HepG2 (cell line): ENCODE results near the gene MAGI1. TPM values are rescaled to one million over a fixed set of nuclear protein-coding genes. Genes with fewer than 3 reads are reported as not detected.
A peak's percentile ranks its signal among the peaks of the same experiment; 100 is the strongest.

ENCODE experiments used
- ASH2L ChIP-seq: fragments of 300-600, 200-600 bp; sonication (generic); IDR thresholded peaks from 2 replicates; pipeline ENCODE4 v1.7.0; 2017; ENCODE audit warnings: low read depth, mild to moderate bottlenecking, moderate library complexity, mixed read lengths, low read length; ENCODE audit not compliant: insufficient read length
- CCAR2 ChIP-seq: fragments of 200-400 bp; formaldehyde crosslinking; optimal IDR thresholded peaks from 2 replicates; pipeline ENCODE3; 2018; ENCODE audit warnings: low read depth, mild to moderate bottlenecking, low read length, moderate library complexity
- ELF4 ChIP-seq: sonication (generic); formaldehyde crosslinking; IDR thresholded peaks from 2 replicates; pipeline ENCODE4 v1.5.0; 2020; ENCODE audit warnings: missing genetic modification reagents, mild to moderate bottlenecking, moderate library complexity, borderline replicate concordance
- IRX3 ChIP-seq: sonication (generic); formaldehyde crosslinking; IDR thresholded peaks from 2 replicates; pipeline ENCODE4 v1.8.1; 2023; ENCODE audit warnings: mild to moderate bottlenecking, low read depth, missing genetic modification reagents, borderline replicate concordance
- SUZ12 ChIP-seq: fragments of 150-350 bp; IDR thresholded peaks from 2 replicates; pipeline ENCODE4 v1.6.1; 2014; ENCODE audit warnings: low read depth, low read length
- TOE1 ChIP-seq: sonication (generic); formaldehyde crosslinking; IDR thresholded peaks from 2 replicates; pipeline ENCODE4 v1.4.0; 2020; ENCODE audit warnings: mild to moderate bottlenecking, missing genetic modification reagents
- XBP1 ChIP-seq: sonication (generic); formaldehyde crosslinking; IDR thresholded peaks from 2 replicates; pipeline ENCODE4 v1.5.0; 2020; ENCODE audit warnings: missing genetic modification reagents
- ZBTB20 ChIP-seq: sonication (generic); formaldehyde crosslinking; IDR thresholded peaks from 2 replicates; pipeline ENCODE4 v1.8.1; 2023; ENCODE audit warnings: missing genetic modification reagents, low read depth, mild to moderate bottlenecking, borderline replicate concordance
- ZBTB8A ChIP-seq: sonication (generic); formaldehyde crosslinking; IDR thresholded peaks from 2 replicates; pipeline ENCODE4 v1.4.0; 2020; ENCODE audit warnings: mild to moderate bottlenecking, low read depth, missing genetic modification reagents, borderline replicate concordance
- ZNF292 ChIP-seq: sonication (generic); formaldehyde crosslinking; IDR thresholded peaks from 2 replicates; pipeline ENCODE4 v1.8.1; 2022; ENCODE audit warnings: mild to moderate bottlenecking, low read depth, missing genetic modification reagents, borderline replicate concordance
- ZNF766 ChIP-seq: sonication (generic); formaldehyde crosslinking; IDR thresholded peaks from 2 replicates; pipeline ENCODE4 v1.5.0; 2020; ENCODE audit warnings: missing genetic modification reagents, borderline replicate concordance
- polyA plus RNA-seq, 8 experiments: library from polyadenylated mRNA; depleted of rRNA in 3 of 8; stranded (reverse) in 7 of 8; unstranded in 1 of 8; fragments of >200 nt; fragmentation: Illumina TruSeq in 4 of 8; extraction: Trizol in 4 of 8; gene quantifications; 2 replicates each; pipeline versions ENCODE4 v1.2.1 to v1.2.3, GENCODE V29; 2011 to 2016; ENCODE audit warnings: low read depth in 4 of 8, missing spikeins in 1 of 8, mixed read lengths in 1 of 8; ENCODE audit not compliant: insufficient read depth in 1 of 8
- total RNA-seq, 5 experiments: library from RNA; depleted of rRNA; stranded (reverse); fragments of >200 nt; fragmentation: Illumina TruSeq; extraction: Trizol; gene quantifications; 2 replicates each; pipeline ENCODE4 v1.2.3, GENCODE V29; 2016; ENCODE audit warnings: low read depth in 1 of 5
- TF ChIP-seq, protein P1 (sequence below): IDR thresholded peaks from 2 replicates; pipeline ENCODE4 v1.6.1; 2016; ENCODE audit warnings: missing compliant biosample characterization, missing genetic modification reagents, borderline replicate concordance
- TF ChIP-seq, protein P2 (sequence below): sonication (generic); formaldehyde crosslinking; IDR thresholded peaks from 2 replicates; pipeline ENCODE4 v1.9.0; 2021; ENCODE audit warnings: missing genetic modification reagents, borderline replicate concordance
- TF ChIP-seq, protein P3 (sequence below): IDR thresholded peaks from 2 replicates; pipeline ENCODE4 v1.6.1; 2016
- TF ChIP-seq, protein P4 (sequence below): sonication (generic); formaldehyde crosslinking; IDR thresholded peaks from 2 replicates; pipeline ENCODE4 v1.4.0; 2020; ENCODE audit warnings: missing genetic modification reagents, mild to moderate bottlenecking, borderline replicate concordance
- TF ChIP-seq, protein P5 (sequence below): sonication (generic); formaldehyde crosslinking; IDR thresholded peaks from 2 replicates; pipeline ENCODE4 v1.9.0; 2021; ENCODE audit warnings: mild to moderate bottlenecking, missing genetic modification reagents

MAGI1 gene
- total and polyA plus RNA-seq, 2 of the 13 experiments (the other 11 are each of a cell fraction or from before 2014, with no cell fraction given) = 22.2 to 26.0 TPM

DNA sequence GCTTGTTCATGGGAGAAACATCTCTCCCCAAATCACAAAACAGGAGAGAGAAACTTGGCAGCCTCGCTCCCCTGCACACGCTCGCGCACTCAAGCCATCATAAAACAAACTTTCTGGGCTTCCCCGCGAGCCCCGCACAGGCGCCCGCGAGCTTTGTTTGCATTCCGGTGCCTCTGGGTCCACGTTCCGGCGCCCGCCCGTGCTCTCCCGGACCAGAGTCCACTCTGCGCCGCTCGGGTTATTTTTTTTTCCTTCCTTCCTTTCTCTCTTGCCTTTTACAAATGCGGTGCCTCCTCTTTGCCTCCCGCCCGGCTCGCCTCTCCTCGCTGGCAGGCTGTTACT lies 363 bp downstream of the MAGI1 start (continued):
- TF ChIP-seq, protein P1, sequence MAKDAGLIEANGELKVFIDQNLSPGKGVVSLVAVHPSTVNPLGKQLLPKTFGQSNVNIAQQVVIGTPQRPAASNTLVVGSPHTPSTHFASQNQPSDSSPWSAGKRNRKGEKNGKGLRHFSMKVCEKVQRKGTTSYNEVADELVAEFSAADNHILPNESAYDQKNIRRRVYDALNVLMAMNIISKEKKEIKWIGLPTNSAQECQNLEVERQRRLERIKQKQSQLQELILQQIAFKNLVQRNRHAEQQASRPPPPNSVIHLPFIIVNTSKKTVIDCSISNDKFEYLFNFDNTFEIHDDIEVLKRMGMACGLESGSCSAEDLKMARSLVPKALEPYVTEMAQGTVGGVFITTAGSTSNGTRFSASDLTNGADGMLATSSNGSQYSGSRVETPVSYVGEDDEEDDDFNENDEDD (CRISPR knock-in tag) = no peak
- no peak for TF ChIP-seq ZNF292 (CRISPR knock-in tag)
- TF ChIP-seq ZBTB8A (CRISPR knock-in tag) = no peak
- TF ChIP-seq SUZ12 = no peak
- TF ChIP-seq IRX3 (CRISPR knock-in tag) = no peak
- TF ChIP-seq ASH2L = peak; percentile 91
- no peak for TF ChIP-seq XBP1
- TF ChIP-seq ZBTB20 (CRISPR knock-in tag) = no peak
- TF ChIP-seq CCAR2 = no peak
- TF ChIP-seq, protein P2, sequence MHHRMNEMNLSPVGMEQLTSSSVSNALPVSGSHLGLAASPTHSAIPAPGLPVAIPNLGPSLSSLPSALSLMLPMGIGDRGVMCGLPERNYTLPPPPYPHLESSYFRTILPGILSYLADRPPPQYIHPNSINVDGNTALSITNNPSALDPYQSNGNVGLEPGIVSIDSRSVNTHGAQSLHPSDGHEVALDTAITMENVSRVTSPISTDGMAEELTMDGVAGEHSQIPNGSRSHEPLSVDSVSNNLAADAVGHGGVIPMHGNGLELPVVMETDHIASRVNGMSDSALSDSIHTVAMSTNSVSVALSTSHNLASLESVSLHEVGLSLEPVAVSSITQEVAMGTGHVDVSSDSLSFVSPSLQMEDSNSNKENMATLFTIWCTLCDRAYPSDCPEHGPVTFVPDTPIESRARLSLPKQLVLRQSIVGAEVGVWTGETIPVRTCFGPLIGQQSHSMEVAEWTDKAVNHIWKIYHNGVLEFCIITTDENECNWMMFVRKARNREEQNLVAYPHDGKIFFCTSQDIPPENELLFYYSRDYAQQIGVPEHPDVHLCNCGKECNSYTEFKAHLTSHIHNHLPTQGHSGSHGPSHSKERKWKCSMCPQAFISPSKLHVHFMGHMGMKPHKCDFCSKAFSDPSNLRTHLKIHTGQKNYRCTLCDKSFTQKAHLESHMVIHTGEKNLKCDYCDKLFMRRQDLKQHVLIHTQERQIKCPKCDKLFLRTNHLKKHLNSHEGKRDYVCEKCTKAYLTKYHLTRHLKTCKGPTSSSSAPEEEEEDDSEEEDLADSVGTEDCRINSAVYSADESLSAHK (CRISPR knock-in tag) = no peak
- TF ChIP-seq, protein P3, sequence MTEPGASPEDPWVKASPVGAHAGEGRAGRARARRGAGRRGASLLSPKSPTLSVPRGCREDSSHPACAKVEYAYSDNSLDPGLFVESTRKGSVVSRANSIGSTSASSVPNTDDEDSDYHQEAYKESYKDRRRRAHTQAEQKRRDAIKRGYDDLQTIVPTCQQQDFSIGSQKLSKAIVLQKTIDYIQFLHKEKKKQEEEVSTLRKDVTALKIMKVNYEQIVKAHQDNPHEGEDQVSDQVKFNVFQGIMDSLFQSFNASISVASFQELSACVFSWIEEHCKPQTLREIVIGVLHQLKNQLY (CRISPR knock-in tag) = no peak
- no peak for TF ChIP-seq ZNF766 (CRISPR knock-in tag)
- TF ChIP-seq, protein P4, sequence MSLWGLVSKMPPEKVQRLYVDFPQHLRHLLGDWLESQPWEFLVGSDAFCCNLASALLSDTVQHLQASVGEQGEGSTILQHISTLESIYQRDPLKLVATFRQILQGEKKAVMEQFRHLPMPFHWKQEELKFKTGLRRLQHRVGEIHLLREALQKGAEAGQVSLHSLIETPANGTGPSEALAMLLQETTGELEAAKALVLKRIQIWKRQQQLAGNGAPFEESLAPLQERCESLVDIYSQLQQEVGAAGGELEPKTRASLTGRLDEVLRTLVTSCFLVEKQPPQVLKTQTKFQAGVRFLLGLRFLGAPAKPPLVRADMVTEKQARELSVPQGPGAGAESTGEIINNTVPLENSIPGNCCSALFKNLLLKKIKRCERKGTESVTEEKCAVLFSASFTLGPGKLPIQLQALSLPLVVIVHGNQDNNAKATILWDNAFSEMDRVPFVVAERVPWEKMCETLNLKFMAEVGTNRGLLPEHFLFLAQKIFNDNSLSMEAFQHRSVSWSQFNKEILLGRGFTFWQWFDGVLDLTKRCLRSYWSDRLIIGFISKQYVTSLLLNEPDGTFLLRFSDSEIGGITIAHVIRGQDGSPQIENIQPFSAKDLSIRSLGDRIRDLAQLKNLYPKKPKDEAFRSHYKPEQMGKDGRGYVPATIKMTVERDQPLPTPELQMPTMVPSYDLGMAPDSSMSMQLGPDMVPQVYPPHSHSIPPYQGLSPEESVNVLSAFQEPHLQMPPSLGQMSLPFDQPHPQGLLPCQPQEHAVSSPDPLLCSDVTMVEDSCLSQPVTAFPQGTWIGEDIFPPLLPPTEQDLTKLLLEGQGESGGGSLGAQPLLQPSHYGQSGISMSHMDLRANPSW (CRISPR knock-in tag) = no peak
- TF ChIP-seq, protein P5, sequence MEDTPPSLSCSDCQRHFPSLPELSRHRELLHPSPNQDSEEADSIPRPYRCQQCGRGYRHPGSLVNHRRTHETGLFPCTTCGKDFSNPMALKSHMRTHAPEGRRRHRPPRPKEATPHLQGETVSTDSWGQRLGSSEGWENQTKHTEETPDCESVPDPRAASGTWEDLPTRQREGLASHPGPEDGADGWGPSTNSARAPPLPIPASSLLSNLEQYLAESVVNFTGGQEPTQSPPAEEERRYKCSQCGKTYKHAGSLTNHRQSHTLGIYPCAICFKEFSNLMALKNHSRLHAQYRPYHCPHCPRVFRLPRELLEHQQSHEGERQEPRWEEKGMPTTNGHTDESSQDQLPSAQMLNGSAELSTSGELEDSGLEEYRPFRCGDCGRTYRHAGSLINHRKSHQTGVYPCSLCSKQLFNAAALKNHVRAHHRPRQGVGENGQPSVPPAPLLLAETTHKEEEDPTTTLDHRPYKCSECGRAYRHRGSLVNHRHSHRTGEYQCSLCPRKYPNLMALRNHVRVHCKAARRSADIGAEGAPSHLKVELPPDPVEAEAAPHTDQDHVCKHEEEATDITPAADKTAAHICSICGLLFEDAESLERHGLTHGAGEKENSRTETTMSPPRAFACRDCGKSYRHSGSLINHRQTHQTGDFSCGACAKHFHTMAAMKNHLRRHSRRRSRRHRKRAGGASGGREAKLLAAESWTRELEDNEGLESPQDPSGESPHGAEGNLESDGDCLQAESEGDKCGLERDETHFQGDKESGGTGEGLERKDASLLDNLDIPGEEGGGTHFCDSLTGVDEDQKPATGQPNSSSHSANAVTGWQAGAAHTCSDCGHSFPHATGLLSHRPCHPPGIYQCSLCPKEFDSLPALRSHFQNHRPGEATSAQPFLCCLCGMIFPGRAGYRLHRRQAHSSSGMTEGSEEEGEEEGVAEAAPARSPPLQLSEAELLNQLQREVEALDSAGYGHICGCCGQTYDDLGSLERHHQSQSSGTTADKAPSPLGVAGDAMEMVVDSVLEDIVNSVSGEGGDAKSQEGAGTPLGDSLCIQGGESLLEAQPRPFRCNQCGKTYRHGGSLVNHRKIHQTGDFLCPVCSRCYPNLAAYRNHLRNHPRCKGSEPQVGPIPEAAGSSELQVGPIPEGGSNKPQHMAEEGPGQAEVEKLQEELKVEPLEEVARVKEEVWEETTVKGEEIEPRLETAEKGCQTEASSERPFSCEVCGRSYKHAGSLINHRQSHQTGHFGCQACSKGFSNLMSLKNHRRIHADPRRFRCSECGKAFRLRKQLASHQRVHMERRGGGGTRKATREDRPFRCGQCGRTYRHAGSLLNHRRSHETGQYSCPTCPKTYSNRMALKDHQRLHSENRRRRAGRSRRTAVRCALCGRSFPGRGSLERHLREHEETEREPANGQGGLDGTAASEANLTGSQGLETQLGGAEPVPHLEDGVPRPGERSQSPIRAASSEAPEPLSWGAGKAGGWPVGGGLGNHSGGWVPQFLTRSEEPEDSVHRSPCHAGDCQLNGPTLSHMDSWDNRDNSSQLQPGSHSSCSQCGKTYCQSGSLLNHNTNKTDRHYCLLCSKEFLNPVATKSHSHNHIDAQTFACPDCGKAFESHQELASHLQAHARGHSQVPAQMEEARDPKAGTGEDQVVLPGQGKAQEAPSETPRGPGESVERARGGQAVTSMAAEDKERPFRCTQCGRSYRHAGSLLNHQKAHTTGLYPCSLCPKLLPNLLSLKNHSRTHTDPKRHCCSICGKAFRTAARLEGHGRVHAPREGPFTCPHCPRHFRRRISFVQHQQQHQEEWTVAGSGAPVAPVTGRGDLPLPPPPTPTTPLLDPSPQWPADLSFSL (CRISPR knock-in tag) = no peak
- no peak for TF ChIP-seq ELF4 (CRISPR knock-in tag)
- TF ChIP-seq TOE1 (CRISPR knock-in tag) = no peak
